PC-9 (cell line): Measurements from ENCODE around the gene ANTXR2. TPM values are rescaled to one million over a fixed set of nuclear protein-coding genes. Genes with fewer than 3 reads are reported as not detected.
"Not testable (repeated sequence)": the region's sequence is repeated elsewhere in the genome, so short reads cannot be mapped to it uniquely, and the experiment has no call there.

ENCODE experiments used
- Bru-seq: library from RNA; stranded (reverse); fragments of 400-500 nt; gene quantifications from one replicate; lab custom pipeline; 2021; lab: Mats Ljungman, UMichigan
- BruChase-seq, 2 experiments: library from RNA; stranded (reverse); fragments of 400-500 nt; gene quantifications; one replicate each; lab custom pipeline; 2021; lab: Mats Ljungman, UMichigan
- BruUV-seq: library from RNA; stranded (reverse); fragments of 400-500 nt; replicated peaks from 2 replicates; lab custom pipeline; 2021; lab: Mats Ljungman, UMichigan
- CTCF ChIA-PET: fragments of 300-600 bp; sonication (Branson Sonifier 250); formaldehyde crosslinking; loops from one replicate; lab custom pipeline; 2022; ENCODE audit warnings: antibody characterized with exemption; lab: Charles Lee
- POLR2A ChIA-PET: fragments of 300-600 bp; sonication (Branson Sonifier 250); formaldehyde crosslinking; loops from one replicate; lab custom pipeline; 2022; ENCODE audit warnings: antibody characterized with exemption; ENCODE audit not compliant: unreplicated experiment; lab: Charles Lee
- DNase-seq, 2 experiments: peaks; one replicate each; pipeline versions ENCODE4 v3.0.0 to v3.0.0-alpha.2; 2015 to 2022; ENCODE audit warnings: mixed read lengths in 1 of 2
- H2AFZ ChIP-seq: fragments of 200-600 bp; sonication (generic); 2 replicates; pipeline ENCODE4 v1.8.1; 2017; ENCODE audit warnings: antibody characterized with exemption
- H3F3A ChIP-seq: fragments of 200-600 bp; sonication (generic); 2 replicates; pipeline ENCODE4 v1.8.1; 2017; ENCODE audit warnings: antibody characterized with exemption, mild to moderate bottlenecking, low read depth; ENCODE audit not compliant: insufficient read depth
- H3K27ac ChIP-seq: fragments of 200-600 bp; sonication (generic); 2 replicates; pipeline ENCODE4 v1.6.1; 2016; ENCODE audit warnings: mixed run types
- H3K27me3 ChIP-seq: fragments of 200-600 bp; sonication (generic); 2 replicates; pipeline ENCODE4 v1.6.1; 2016; ENCODE audit warnings: low read depth, mixed run types; ENCODE audit not compliant: insufficient read depth
- H3K36me3 ChIP-seq: fragments of 200-600 bp; sonication (generic); 2 replicates; pipeline ENCODE4 v1.6.1; 2016; ENCODE audit warnings: low read depth, mixed run types
- H3K4me1 ChIP-seq: fragments of 200-600 bp; sonication (generic); replicated peaks from 2 replicates; pipeline ENCODE4 v1.6.1; 2016; ENCODE audit warnings: mixed run types; ENCODE audit not compliant: insufficient read depth
- H3K4me2 ChIP-seq: fragments of 200-600 bp; sonication (generic); 2 replicates; pipeline ENCODE4 v1.6.1; 2017; ENCODE audit warnings: mixed run types
- H3K4me3 ChIP-seq: fragments of 200-600 bp; sonication (generic); 2 replicates; pipeline ENCODE4 v1.6.1; 2016; ENCODE audit warnings: mixed run types
- H3K79me2 ChIP-seq: fragments of 200-600 bp; sonication (generic); 2 replicates; pipeline ENCODE4 v1.6.1; 2017; ENCODE audit warnings: low read depth, mixed run types
- H3K9me2 ChIP-seq: fragments of 200-600 bp; sonication (generic); 2 replicates; pipeline ENCODE4 v1.8.1; 2017; ENCODE audit warnings: mild to moderate bottlenecking; ENCODE audit not compliant: insufficient read depth
- H3K9me3 ChIP-seq: fragments of 200-600 bp; sonication (generic); 2 replicates; pipeline ENCODE4 v1.8.1; 2016; ENCODE audit warnings: low read depth; ENCODE audit not compliant: insufficient read depth
- H4K20me1 ChIP-seq: fragments of 200-600 bp; sonication (generic); 2 replicates; pipeline ENCODE4 v1.8.1; 2017; ENCODE audit not compliant: insufficient read depth
- EZH2 ChIP-seq: fragments of 200-600 bp; sonication (generic); IDR thresholded peaks from 2 replicates; pipeline ENCODE4 v1.8.0; 2017; ENCODE audit warnings: antibody characterized with exemption, low read depth
- intact Hi-C: fragments of 100-400 bp; cut with micrococcal nuclease; formaldehyde crosslinking; loops from one replicate; pipeline ENCODE4 v1.10.0; 2022; ENCODE audit not compliant: unreplicated experiment
- long read RNA-seq: library from polyadenylated mRNA; stranded (forward); transcript quantifications from one replicate; pipeline ENCODE4 v2.0.0, GENCODE V29; 2022
- total RNA-seq: library from RNA; stranded (reverse); gene quantifications from 2 replicates; pipeline ENCODE4 v1.2.3, GENCODE V29; 2021
- TF ChIP-seq, protein P1 (sequence below): fragments of 200-600 bp; sonication (generic); conservative IDR thresholded peaks from 2 replicates; pipeline ENCODE4 v1.6.1; 2017; ENCODE audit warnings: mixed run types, antibody characterized with exemption, mild to moderate bottlenecking, moderate library complexity

Gene ANTXR2
- 2.0 and 3.0 TPM in 2 replicates for total RNA-seq
- percentile 35 among the genes with signal in this experiment for Bru-seq, nascent RNA
- BruChase-seq, experiment 1, labeled RNA remaining after a 2-hour chase = percentile 25 among the genes with signal in this experiment
- percentile 23 among the genes with signal in this experiment for BruChase-seq, experiment 2, labeled RNA remaining after a 6-hour chase
- long read RNA-seq, full-length matches to known transcripts = 1 of 2 reads
- long read RNA-seq, partial matches to known transcripts = 0 of 2 reads
- long read RNA-seq, other reads (novel, unspliced or antisense) = 1 of 2 reads

- Histone ChIP-seq H3K4me1 (peaks cover 21% of the 10 kb centered on the region), H3K27ac (no peak within 1 kb of the TSS), H3F3A (peaks cover 10% of the 10 kb centered on the region; the same call in 1 of the 2 replicates), H3K79me2 (no peaks in the 10 kb centered on the region), H3K4me3 (peak within 1 kb of the TSS; percentile 70), H3K36me3 (no peaks in the 10 kb centered on the region), H3K9me3 (no peaks in the 10 kb centered on the region), H4K20me1 (no peaks in the 10 kb centered on the region), H3K9me2 (no peaks in the 10 kb centered on the region), H2AFZ (peak within 1 kb of the TSS; percentile 97), H3K4me2 (peak within 1 kb of the TSS; percentile 82), H3K27me3 (no peaks in the 10 kb centered on the region)
- no peak for TF ChIP-seq EZH2
- TF ChIP-seq, protein P1, sequence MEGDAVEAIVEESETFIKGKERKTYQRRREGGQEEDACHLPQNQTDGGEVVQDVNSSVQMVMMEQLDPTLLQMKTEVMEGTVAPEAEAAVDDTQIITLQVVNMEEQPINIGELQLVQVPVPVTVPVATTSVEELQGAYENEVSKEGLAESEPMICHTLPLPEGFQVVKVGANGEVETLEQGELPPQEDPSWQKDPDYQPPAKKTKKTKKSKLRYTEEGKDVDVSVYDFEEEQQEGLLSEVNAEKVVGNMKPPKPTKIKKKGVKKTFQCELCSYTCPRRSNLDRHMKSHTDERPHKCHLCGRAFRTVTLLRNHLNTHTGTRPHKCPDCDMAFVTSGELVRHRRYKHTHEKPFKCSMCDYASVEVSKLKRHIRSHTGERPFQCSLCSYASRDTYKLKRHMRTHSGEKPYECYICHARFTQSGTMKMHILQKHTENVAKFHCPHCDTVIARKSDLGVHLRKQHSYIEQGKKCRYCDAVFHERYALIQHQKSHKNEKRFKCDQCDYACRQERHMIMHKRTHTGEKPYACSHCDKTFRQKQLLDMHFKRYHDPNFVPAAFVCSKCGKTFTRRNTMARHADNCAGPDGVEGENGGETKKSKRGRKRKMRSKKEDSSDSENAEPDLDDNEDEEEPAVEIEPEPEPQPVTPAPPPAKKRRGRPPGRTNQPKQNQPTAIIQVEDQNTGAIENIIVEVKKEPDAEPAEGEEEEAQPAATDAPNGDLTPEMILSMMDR = no peak
- ChIA-PET CTCF (no interaction called here), POLR2A (no interaction called here)
- intact Hi-C loops = loop anchor here (10.0 kb wide), 1 partner anchor 112 kb away; no protein-coding TSS in a partner anchor
- DNase-seq = peak; percentile 62 to 71
- BruUV-seq = no TSS peak
These were observed at the start of gene ANTXR2 for GRCh38 chr4:80072744-80073472. Gene ANTXR2 (minus strand): TSS chr4:80073229. CDS start chr4:80072560, 669 bp downstream.

DNA sequence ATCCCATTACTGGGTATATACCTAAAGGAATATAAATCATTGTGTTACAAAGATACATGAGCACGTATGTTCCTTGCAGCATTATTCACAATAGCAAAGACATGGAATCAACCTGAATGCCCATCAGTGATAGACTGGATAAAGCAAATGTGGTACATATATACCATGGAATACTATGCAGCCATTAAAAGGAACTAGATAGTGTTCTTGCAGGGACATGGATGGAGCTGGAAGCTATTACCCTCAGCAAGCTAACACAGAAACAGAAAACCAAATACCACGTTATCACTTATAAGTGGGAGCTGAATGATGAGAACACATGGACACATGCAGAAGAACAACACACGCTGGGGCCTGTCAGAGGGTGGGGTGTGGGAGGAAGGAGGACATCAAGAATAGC, 48.8 kb upstream of the ANTXR2 start:
- intact Hi-C loops = loop anchor here (10.0 kb wide), 1 partner anchor 63 kb away; no protein-coding TSS in a partner anchor
- H3K79me2 ChIP-seq, BruUV-seq, H3K4me1 ChIP-seq, H2AFZ ChIP-seq, POLR2A ChIA-PET, H3F3A ChIP-seq, H3K9me3 ChIP-seq, H3K4me2 ChIP-seq, H3K27ac ChIP-seq, H4K20me1 ChIP-seq, H3K36me3 ChIP-seq, H3K4me3 ChIP-seq, H3K27me3 ChIP-seq, DNase-seq, CTCF ChIA-PET, H3K9me2 ChIP-seq: not testable (repeated sequence)

- POLR2A ChIA-PET, H3K79me2 ChIP-seq, BruUV-seq, H3K4me2 ChIP-seq, H3F3A ChIP-seq, H3K9me2 ChIP-seq, H2AFZ ChIP-seq, CTCF ChIA-PET, DNase-seq, H3K4me3 ChIP-seq, H3K27me3 ChIP-seq, H3K27ac ChIP-seq, H3K9me3 ChIP-seq, H3K4me1 ChIP-seq, H3K36me3 ChIP-seq, H4K20me1 ChIP-seq: not testable (repeated sequence)
- intact Hi-C loops = loop anchor here (10.0 kb wide), 1 partner anchor 65 kb away; no protein-coding TSS in a partner anchor
These were observed 46.6 kb upstream of the ANTXR2 start for GRCh38 chr4:80119620-80120019.

- Histone ChIP-seq H3K4me3 (no peak overlapping the region), H3K36me3 (no peaks in the 10 kb centered on the region), H3K9me2 (no peaks in the 10 kb centered on the region), H3K4me2 (no peak overlapping the region), H4K20me1 (no peaks in the 10 kb centered on the region), H3K27me3 (no peaks in the 10 kb centered on the region), H3F3A (no peaks in the 10 kb centered on the region), H3K9me3 (no peaks in the 10 kb centered on the region), H3K4me1 (no peaks in the 10 kb centered on the region), H3K79me2 (no peaks in the 10 kb centered on the region), H2AFZ (no peak overlapping the region), H3K27ac (no peak overlapping the region)
- no peak for TF ChIP-seq EZH2
- TF ChIP-seq, protein P1 = no peak
- ChIA-PET CTCF (no interaction called here), POLR2A (no interaction called here)
- no TSS peak for BruUV-seq
- DNase-seq = no peak
- intact Hi-C loops = no loop called here
These were observed 43.5 kb upstream of the ANTXR2 start for GRCh38 chr4:80116516-80116915.
